WTC11 (cell line): ENCODE measurements around the gene MAN1A2. TPM values are rescaled to one million over a fixed set of nuclear protein-coding genes. Genes with fewer than 3 reads are reported as not detected.

ENCODE experiments used
- ATAC-seq: fragments of 200-7000 bp; cut with Tn5 transposase; 2 replicates; pipeline ENCODE4 v1.10.0; 2021; ENCODE audit warnings: mild to moderate bottlenecking, moderate library complexity
- CTCF ChIA-PET: fragments of 300-600 bp; sonication (Branson Sonifier 250); formaldehyde crosslinking; loops from one replicate; lab custom pipeline; 2021; ENCODE audit warnings: antibody characterized with exemption; lab: Charles Lee
- POLR2A ChIA-PET: fragments of 350-600 bp; sonication (Branson Sonifier 250); formaldehyde crosslinking; loops from one replicate; lab custom pipeline; 2021; ENCODE audit warnings: antibody characterized with exemption; lab: Charles Lee
- DNase-seq: peaks from one replicate; pipeline ENCODE4 v3.0.0; 2021; ENCODE audit warnings: low spot score
- H3K27ac Mint-ChIP-seq: 2 replicates; pipeline ENCODE4 v1.8.0; 2021; ENCODE audit warnings: mixed read lengths
- H3K27me3 Mint-ChIP-seq: 2 replicates; pipeline ENCODE4 v1.8.0; 2021; ENCODE audit warnings: low read depth, mild to moderate bottlenecking, moderate library complexity, mixed read lengths
- H3K36me3 Mint-ChIP-seq: 2 replicates; pipeline ENCODE4 v1.8.0; 2021; ENCODE audit warnings: mixed read lengths
- H3K4me1 Mint-ChIP-seq: 2 replicates; pipeline ENCODE4 v1.8.0; 2022; ENCODE audit warnings: mixed read lengths
- H3K4me3 Mint-ChIP-seq: 2 replicates; pipeline ENCODE4 v1.8.0; 2021; ENCODE audit warnings: mild to moderate bottlenecking, moderate library complexity, mixed read lengths
- H3K9me3 Mint-ChIP-seq: 2 replicates; pipeline ENCODE4 v1.8.0; 2021; ENCODE audit warnings: mixed read lengths
- ESRRA ChIP-seq: sonication (generic); formaldehyde crosslinking; IDR thresholded peaks from 2 replicates; pipeline ENCODE4 v1.8.1; 2022; ENCODE audit warnings: mild to moderate bottlenecking, missing genetic modification reagents, borderline replicate concordance
- FOXJ3 ChIP-seq: sonication (generic); formaldehyde crosslinking; IDR thresholded peaks from 2 replicates; pipeline ENCODE4 v1.9.0; 2021; ENCODE audit warnings: missing genetic modification reagents, mild to moderate bottlenecking, borderline replicate concordance
- GABPB1 ChIP-seq: sonication (generic); formaldehyde crosslinking; IDR thresholded peaks from 2 replicates; pipeline ENCODE4 v1.8.1; 2023; ENCODE audit warnings: mild to moderate bottlenecking, missing genetic modification reagents
- NR2C2 ChIP-seq: sonication (generic); formaldehyde crosslinking; IDR thresholded peaks from 2 replicates; pipeline ENCODE4 v1.8.0; 2022; ENCODE audit warnings: mild to moderate bottlenecking, missing genetic modification reagents
- ZNF219 ChIP-seq: sonication (generic); formaldehyde crosslinking; IDR thresholded peaks from 2 replicates; pipeline ENCODE4 v1.8.0; 2023; ENCODE audit warnings: missing genetic modification reagents, mild to moderate bottlenecking, borderline replicate concordance
- ZNF416 ChIP-seq: fragments of 250-450 bp; sonication (Bioruptor Pico); IDR thresholded peaks from 2 replicates; pipeline ENCODE4 v1.9.0; 2021; ENCODE audit warnings: mild to moderate bottlenecking, inconsistent platforms
- total RNA-seq: library from RNA; stranded (reverse); gene quantifications from 3 replicates; pipeline ENCODE4 v1.2.3, GENCODE V29; 2021
- TF ChIP-seq, protein P1 (sequence below): sonication (generic); formaldehyde crosslinking; IDR thresholded peaks from 2 replicates; pipeline ENCODE4 v1.8.0; 2022; ENCODE audit warnings: mild to moderate bottlenecking, missing genetic modification reagents
- TF ChIP-seq, protein P2 (sequence below): sonication (generic); formaldehyde crosslinking; conservative IDR thresholded peaks from 2 replicates; pipeline ENCODE4 v1.8.1; 2023; ENCODE audit warnings: mild to moderate bottlenecking, low read depth, missing genetic modification reagents, moderate library complexity
- TF ChIP-seq, protein P3 (sequence below): fragments of 250-450 bp; sonication (Bioruptor Pico); IDR thresholded peaks from 2 replicates; pipeline ENCODE4 v1.9.0; 2021; ENCODE audit warnings: mild to moderate bottlenecking, borderline replicate concordance
- TF ChIP-seq, protein P4 (sequence below): sonication (generic); formaldehyde crosslinking; IDR thresholded peaks from 2 replicates; pipeline ENCODE4 v1.8.0; 2022; ENCODE audit warnings: mild to moderate bottlenecking, missing genetic modification reagents

MAN1A2 gene
- total RNA-seq, 1 experiment from 2014 or later = 16.0 TPM

DNA sequence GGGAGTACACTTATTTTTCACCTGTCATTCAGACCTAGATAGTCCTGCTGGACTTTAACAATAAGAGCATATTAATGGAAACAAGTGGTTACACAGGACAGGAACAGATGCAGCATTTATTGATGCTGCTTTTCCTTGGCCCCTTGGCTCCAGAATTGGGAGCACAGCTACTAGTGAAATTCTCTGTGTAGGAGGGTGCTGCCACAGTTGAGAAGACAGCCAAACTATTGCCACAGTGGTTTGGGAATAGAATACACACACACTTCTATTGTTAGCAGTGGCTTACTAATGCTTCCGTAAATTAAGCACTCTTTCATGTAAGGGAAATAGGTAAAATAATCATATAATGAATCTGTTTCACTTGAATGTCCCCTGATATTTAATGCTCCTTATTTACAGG is 133.3 kb downstream of the MAN1A2 start:
- DNase-seq (no peak), ATAC-seq (no peak)
- Mint-ChIP-seq H3K27me3 (no peaks in the 10 kb centered on the region), H3K36me3 (no peaks in the 10 kb centered on the region), H3K4me3 (no peak overlapping the region), H3K4me1 (peaks cover 3% of the 10 kb centered on the region; the same call in 1 of the 2 replicates), H3K9me3 (no peaks in the 10 kb centered on the region), H3K27ac (no peak overlapping the region)
- POLR2A ChIA-PET = no interaction called here
- TF ChIP-seq, protein P1, sequence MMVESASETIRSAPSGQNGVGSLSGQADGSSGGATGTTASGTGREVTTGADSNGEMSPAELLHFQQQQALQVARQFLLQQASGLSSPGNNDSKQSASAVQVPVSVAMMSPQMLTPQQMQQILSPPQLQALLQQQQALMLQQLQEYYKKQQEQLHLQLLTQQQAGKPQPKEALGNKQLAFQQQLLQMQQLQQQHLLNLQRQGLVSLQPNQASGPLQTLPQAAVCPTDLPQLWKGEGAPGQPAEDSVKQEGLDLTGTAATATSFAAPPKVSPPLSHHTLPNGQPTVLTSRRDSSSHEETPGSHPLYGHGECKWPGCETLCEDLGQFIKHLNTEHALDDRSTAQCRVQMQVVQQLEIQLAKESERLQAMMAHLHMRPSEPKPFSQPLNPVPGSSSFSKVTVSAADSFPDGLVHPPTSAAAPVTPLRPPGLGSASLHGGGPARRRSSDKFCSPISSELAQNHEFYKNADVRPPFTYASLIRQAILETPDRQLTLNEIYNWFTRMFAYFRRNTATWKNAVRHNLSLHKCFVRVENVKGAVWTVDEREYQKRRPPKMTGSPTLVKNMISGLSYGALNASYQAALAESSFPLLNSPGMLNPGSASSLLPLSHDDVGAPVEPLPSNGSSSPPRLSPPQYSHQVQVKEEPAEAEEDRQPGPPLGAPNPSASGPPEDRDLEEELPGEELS (CRISPR knock-in tag) = no peak
- TF ChIP-seq ZNF416 (CRISPR knock-in tag) (no peak), GABPB1 (no peak), ZNF219 (CRISPR knock-in tag) (no peak), ESRRA (CRISPR knock-in tag) (no peak), NR2C2 (no peak)
- TF ChIP-seq, protein P2, sequence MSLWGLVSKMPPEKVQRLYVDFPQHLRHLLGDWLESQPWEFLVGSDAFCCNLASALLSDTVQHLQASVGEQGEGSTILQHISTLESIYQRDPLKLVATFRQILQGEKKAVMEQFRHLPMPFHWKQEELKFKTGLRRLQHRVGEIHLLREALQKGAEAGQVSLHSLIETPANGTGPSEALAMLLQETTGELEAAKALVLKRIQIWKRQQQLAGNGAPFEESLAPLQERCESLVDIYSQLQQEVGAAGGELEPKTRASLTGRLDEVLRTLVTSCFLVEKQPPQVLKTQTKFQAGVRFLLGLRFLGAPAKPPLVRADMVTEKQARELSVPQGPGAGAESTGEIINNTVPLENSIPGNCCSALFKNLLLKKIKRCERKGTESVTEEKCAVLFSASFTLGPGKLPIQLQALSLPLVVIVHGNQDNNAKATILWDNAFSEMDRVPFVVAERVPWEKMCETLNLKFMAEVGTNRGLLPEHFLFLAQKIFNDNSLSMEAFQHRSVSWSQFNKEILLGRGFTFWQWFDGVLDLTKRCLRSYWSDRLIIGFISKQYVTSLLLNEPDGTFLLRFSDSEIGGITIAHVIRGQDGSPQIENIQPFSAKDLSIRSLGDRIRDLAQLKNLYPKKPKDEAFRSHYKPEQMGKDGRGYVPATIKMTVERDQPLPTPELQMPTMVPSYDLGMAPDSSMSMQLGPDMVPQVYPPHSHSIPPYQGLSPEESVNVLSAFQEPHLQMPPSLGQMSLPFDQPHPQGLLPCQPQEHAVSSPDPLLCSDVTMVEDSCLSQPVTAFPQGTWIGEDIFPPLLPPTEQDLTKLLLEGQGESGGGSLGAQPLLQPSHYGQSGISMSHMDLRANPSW (CRISPR knock-in tag) = no peak
- TF ChIP-seq, protein P3, sequence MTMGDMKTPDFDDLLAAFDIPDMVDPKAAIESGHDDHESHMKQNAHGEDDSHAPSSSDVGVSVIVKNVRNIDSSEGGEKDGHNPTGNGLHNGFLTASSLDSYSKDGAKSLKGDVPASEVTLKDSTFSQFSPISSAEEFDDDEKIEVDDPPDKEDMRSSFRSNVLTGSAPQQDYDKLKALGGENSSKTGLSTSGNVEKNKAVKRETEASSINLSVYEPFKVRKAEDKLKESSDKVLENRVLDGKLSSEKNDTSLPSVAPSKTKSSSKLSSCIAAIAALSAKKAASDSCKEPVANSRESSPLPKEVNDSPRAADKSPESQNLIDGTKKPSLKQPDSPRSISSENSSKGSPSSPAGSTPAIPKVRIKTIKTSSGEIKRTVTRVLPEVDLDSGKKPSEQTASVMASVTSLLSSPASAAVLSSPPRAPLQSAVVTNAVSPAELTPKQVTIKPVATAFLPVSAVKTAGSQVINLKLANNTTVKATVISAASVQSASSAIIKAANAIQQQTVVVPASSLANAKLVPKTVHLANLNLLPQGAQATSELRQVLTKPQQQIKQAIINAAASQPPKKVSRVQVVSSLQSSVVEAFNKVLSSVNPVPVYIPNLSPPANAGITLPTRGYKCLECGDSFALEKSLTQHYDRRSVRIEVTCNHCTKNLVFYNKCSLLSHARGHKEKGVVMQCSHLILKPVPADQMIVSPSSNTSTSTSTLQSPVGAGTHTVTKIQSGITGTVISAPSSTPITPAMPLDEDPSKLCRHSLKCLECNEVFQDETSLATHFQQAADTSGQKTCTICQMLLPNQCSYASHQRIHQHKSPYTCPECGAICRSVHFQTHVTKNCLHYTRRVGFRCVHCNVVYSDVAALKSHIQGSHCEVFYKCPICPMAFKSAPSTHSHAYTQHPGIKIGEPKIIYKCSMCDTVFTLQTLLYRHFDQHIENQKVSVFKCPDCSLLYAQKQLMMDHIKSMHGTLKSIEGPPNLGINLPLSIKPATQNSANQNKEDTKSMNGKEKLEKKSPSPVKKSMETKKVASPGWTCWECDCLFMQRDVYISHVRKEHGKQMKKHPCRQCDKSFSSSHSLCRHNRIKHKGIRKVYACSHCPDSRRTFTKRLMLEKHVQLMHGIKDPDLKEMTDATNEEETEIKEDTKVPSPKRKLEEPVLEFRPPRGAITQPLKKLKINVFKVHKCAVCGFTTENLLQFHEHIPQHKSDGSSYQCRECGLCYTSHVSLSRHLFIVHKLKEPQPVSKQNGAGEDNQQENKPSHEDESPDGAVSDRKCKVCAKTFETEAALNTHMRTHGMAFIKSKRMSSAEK (CRISPR knock-in tag) = no peak
- CTCF ChIA-PET = no interaction called here

DNA sequence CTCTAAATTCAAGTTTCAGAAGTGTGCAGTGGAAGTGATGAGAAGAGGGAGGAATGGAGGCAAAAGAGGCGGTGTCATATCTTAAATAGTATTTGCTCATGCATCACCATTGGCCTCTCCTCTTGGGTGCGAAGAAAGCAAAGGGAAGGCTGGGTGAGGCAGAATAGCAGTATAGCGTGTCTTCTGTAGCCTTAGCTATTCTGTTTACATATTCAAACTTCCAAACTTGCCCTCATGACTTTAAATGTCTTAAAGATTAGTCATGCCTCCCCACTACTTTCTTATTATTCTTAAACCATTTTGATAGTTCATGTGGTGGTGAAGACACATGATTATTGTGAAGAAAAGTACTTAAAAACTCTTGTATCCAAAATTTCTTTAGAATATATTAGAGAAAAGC is 134.0 kb downstream of the MAN1A2 start:
- Mint-ChIP-seq H3K9me3 (no peaks in the 10 kb centered on the region), H3K27ac (no peak overlapping the region), H3K27me3 (no peaks in the 10 kb centered on the region), H3K4me3 (no peak overlapping the region), H3K36me3 (no peaks in the 10 kb centered on the region), H3K4me1 (peaks cover 3% of the 10 kb centered on the region; the same call in 1 of the 2 replicates)
- CTCF ChIA-PET = no interaction called here
- TF ChIP-seq, protein P2 (CRISPR knock-in tag) = no peak
- no peak for TF ChIP-seq FOXJ3
- TF ChIP-seq, protein P4, sequence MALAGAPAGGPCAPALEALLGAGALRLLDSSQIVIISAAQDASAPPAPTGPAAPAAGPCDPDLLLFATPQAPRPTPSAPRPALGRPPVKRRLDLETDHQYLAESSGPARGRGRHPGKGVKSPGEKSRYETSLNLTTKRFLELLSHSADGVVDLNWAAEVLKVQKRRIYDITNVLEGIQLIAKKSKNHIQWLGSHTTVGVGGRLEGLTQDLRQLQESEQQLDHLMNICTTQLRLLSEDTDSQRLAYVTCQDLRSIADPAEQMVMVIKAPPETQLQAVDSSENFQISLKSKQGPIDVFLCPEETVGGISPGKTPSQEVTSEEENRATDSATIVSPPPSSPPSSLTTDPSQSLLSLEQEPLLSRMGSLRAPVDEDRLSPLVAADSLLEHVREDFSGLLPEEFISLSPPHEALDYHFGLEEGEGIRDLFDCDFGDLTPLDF = no peak
- DNase-seq (no peak), ATAC-seq (no peak)
- POLR2A ChIA-PET = no interaction called here
